Endothelial cell (in vitro differentiated cells): Measurements from ENCODE around the gene SLC17A6. TPM values are rescaled to one million over a fixed set of nuclear protein-coding genes. Genes with fewer than 3 reads are reported as not detected.

ENCODE experiments used
- DNase-seq: peaks from one replicate; pipeline ENCODE4 v3.0.0; 2021; ENCODE audit warnings: low spot score
- H3K27ac Mint-ChIP-seq: one replicate; pipeline ENCODE4 v1.8.0; 2021; ENCODE audit warnings: mixed read lengths, inconsistent platforms; ENCODE audit not compliant: unreplicated experiment
- H3K27me3 Mint-ChIP-seq: one replicate; pipeline ENCODE4 v1.8.0; 2021; ENCODE audit warnings: mild to moderate bottlenecking, moderate library complexity, mixed read lengths, inconsistent platforms; ENCODE audit not compliant: unreplicated experiment
- H3K36me3 Mint-ChIP-seq: one replicate; pipeline ENCODE4 v1.8.0; 2021; ENCODE audit warnings: mild to moderate bottlenecking, low read depth, mixed read lengths, inconsistent platforms; ENCODE audit not compliant: unreplicated experiment
- H3K4me1 Mint-ChIP-seq: one replicate; pipeline ENCODE4 v1.8.0; 2021; ENCODE audit warnings: mild to moderate bottlenecking, mixed read lengths, inconsistent platforms; ENCODE audit not compliant: unreplicated experiment
- H3K4me3 Mint-ChIP-seq: one replicate; pipeline ENCODE4 v1.8.0; 2021; ENCODE audit warnings: mild to moderate bottlenecking, mixed read lengths, inconsistent platforms; ENCODE audit not compliant: unreplicated experiment
- H3K9me3 Mint-ChIP-seq: one replicate; pipeline ENCODE4 v1.8.0; 2021; ENCODE audit warnings: mixed read lengths, inconsistent platforms; ENCODE audit not compliant: unreplicated experiment
- CTCF ChIP-seq: fragments of 200-600 bp; sonication (generic); IDR thresholded peaks from one replicate; pipeline ENCODE4 v1.5.0; 2021; ENCODE audit warnings: antibody characterized with exemption; ENCODE audit not compliant: unreplicated experiment
- long read RNA-seq: library from polyadenylated mRNA; unstranded; transcript quantifications from one replicate; pipeline ENCODE4 v2.0.0, GENCODE V29; 2020; ENCODE audit not compliant: unreplicated experiment
- total RNA-seq: library from RNA; stranded (reverse); fragmentation: NEBNext Ultra II Directional; extraction: Animal tissue kit (Norgen Biotek cat#: 25700); gene quantifications from one replicate; pipeline ENCODE4 v1.2.1, GENCODE V29; 2021; ENCODE audit not compliant: unreplicated experiment

The SLC17A6 gene
- not detected for total RNA-seq
- long read RNA-seq = 0 reads

DNA sequence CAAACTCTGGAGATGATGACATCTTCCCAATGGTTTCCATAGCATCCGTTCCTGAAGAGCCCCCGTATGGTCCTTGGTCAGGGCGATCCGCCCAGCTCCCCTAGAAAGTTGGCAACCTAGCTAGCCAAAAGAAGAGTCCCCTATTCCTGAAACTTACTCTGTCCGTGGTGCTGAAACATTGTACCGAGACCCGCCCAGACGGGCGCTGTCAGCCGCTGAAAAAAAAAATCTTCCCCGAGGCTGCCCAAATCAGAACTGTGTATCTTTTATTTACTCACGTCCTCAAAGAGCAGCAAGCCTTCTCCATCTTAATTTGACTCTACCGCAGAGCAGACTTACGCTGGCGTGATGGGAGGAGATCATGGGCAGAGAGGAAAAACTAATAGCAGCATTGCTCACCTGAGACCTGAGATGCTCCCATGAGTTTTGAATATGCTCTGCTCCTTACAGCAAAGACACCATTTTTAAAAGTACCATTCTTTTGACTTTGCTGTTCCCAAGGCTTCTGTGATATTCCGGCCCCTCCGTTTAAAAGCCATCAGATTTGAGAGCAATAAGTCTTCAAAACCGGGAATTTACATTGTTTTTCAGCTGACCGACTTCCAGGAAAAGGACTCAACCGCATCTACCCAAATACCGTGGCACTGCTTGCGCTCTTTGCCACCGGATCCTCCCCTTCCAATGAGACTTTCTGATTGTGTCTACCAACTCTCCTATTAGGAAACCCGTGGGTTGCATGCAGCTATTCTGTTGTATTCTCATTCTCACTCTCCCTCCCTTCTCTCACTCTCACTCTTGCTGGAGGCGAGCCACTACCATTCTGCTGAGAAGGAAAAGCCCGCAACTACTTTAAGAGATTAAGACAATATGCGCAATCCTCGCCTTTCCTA is at the start of gene SLC17A6:
Gene SLC17A6 (plus strand): TSS at position 786 of the 890 bp plus-strand sequence. CDS start 153 bp downstream, outside the sequence.
- no peak within 1 kb of the TSS for H3K4me3 Mint-ChIP-seq
- DNase-seq = peak; percentile 67
- peaks cover 20% of the 10 kb centered on the region for H3K4me1 Mint-ChIP-seq
- no peak for TF ChIP-seq CTCF
- no peaks in the 10 kb centered on the region for H3K9me3 Mint-ChIP-seq
- no peak within 1 kb of the TSS for H3K27ac Mint-ChIP-seq
- H3K27me3 Mint-ChIP-seq = peaks cover 21% of the 10 kb centered on the region
- H3K36me3 Mint-ChIP-seq = no peaks in the 10 kb centered on the region

GRCh38 chr11:22302368-22302767 is 35.8 kb upstream of the SLC17A6 start:
- Mint-ChIP-seq H3K4me1 (peaks cover 3% of the 10 kb centered on the region), H3K4me3 (no peak overlapping the region), H3K27me3 (no peaks in the 10 kb centered on the region), H3K27ac (no peak overlapping the region), H3K9me3 (no peaks in the 10 kb centered on the region), H3K36me3 (no peaks in the 10 kb centered on the region)
- TF ChIP-seq CTCF = no peak
- no peak for DNase-seq

GRCh38 chr11:22304337-22304961 is 33.7 kb upstream of the SLC17A6 start:
- Mint-ChIP-seq H3K27ac (no peak overlapping the region), H3K4me3 (no peak overlapping the region), H3K9me3 (no peaks in the 10 kb centered on the region), H3K36me3 (no peaks in the 10 kb centered on the region), H3K27me3 (no peaks in the 10 kb centered on the region), H3K4me1 (peaks cover 3% of the 10 kb centered on the region)
- peak; percentile 97 for TF ChIP-seq CTCF
- no peak for DNase-seq

DNA sequence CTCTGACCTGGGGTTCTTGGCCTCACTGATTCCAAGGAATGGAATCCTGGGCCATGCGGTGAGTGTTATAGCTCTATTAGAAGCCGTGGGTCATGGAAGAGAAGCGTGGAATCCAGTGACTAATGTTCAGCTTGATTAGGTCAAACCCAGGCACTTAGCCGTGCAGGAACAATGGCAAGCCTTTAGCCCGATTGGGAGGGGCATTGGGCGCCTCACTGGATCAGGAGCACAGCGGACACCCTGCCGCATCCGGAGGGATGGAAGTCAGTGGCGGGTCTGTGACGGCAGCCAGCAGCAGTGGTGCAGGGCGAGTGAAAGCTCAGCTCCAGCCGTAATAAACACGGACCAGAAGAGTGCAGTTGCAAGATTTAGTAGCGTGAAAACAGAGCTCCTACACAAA is 20.5 kb upstream of the SLC17A6 start:
- Mint-ChIP-seq H3K4me3 (no peak overlapping the region), H3K9me3 (no peaks in the 10 kb centered on the region), H3K27ac (no peak overlapping the region), H3K4me1 (no peaks in the 10 kb centered on the region), H3K27me3 (no peaks in the 10 kb centered on the region), H3K36me3 (no peaks in the 10 kb centered on the region)
- TF ChIP-seq CTCF = no peak
- no peak for DNase-seq

DNA sequence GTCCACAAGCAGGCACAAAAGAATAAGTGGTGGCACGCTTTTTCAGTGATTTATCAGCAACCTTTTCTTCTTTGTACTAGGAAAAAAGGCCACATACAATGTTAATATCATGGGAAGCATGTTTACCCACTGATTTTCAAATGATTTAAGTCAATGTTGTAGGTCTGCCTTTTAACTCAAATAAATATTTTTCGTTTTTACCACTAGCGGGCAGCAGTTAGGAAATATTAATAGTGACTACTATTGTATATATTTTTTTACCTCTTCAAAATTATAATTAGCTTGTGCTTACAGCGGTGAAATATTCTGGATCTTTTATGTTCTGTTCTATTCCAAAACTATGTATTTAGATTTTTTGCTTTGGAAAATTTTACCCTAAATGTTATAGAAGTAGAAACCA is 6.4 kb upstream of the SLC17A6 start:
- Mint-ChIP-seq H3K4me3 (no peak overlapping the region), H3K4me1 (no peaks in the 10 kb centered on the region), H3K27me3 (no peaks in the 10 kb centered on the region), H3K27ac (no peak overlapping the region), H3K9me3 (no peaks in the 10 kb centered on the region), H3K36me3 (no peaks in the 10 kb centered on the region)
- DNase-seq = no peak
- peak; percentile 15 for TF ChIP-seq CTCF
